PC-3 (cell line): ENCODE data around the gene GPX5.

ENCODE experiments used
- EZH2 ChIP-seq: fragments of 300-600 bp; sonication (generic); IDR thresholded peaks from one replicate; pipeline ENCODE4 v1.6.1; 2017; ENCODE audit warnings: antibody characterized with exemption, mild to moderate bottlenecking, low read length; ENCODE audit not compliant: unreplicated experiment
- EZH2phosphoT487 ChIP-seq: fragments of 300-600 bp; sonication (generic); IDR thresholded peaks from 2 replicates; pipeline ENCODE4 v1.6.1; 2018; ENCODE audit warnings: mild to moderate bottlenecking, antibody characterized with exemption, low read length, borderline replicate concordance
- TF ChIP-seq, protein P1 (sequence below): fragments of 300-600 bp; sonication (generic); conservative IDR thresholded peaks from 2 replicates; pipeline ENCODE4 v1.5.1; 2017; ENCODE audit warnings: antibody characterized with exemption, low read depth, mild to moderate bottlenecking, low read length

GRCh38 chr6:28522594-28523240 is 3.0 kb upstream of the GPX5 start:
- no peak for TF ChIP-seq EZH2phosphoT487
- TF ChIP-seq, protein P1, sequence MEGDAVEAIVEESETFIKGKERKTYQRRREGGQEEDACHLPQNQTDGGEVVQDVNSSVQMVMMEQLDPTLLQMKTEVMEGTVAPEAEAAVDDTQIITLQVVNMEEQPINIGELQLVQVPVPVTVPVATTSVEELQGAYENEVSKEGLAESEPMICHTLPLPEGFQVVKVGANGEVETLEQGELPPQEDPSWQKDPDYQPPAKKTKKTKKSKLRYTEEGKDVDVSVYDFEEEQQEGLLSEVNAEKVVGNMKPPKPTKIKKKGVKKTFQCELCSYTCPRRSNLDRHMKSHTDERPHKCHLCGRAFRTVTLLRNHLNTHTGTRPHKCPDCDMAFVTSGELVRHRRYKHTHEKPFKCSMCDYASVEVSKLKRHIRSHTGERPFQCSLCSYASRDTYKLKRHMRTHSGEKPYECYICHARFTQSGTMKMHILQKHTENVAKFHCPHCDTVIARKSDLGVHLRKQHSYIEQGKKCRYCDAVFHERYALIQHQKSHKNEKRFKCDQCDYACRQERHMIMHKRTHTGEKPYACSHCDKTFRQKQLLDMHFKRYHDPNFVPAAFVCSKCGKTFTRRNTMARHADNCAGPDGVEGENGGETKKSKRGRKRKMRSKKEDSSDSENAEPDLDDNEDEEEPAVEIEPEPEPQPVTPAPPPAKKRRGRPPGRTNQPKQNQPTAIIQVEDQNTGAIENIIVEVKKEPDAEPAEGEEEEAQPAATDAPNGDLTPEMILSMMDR, result no peak
- TF ChIP-seq EZH2, result no peak
